ENCODE data around the gene CNGA1.

GRCh38 chr4:48012824-48013223, 3.7 kb downstream of the CNGA1 start:
- TF ChIP-seq CTCF (IDR thresholded peaks at IDR 0.05) (no peak), POLR2A (IDR thresholded peaks at IDR 0.05) (no peak)
